ENCODE data around the gene L1TD1. TPM values are rescaled to one million over a fixed set of nuclear protein-coding genes. Genes with fewer than 3 reads are reported as not detected.

L1TD1 gene
- total RNA-seq, 1 experiment from 2014 or later = 0.18 TPM

- POLR2A ChIA-PET = interaction anchor here (0.6 kb wide), 2 partner anchors 82 to 371 kb away, joined by 3 to 4 read pairs; no protein-coding TSS in a partner anchor
- ATAC-seq (peak; percentile 53; the same call in 1 of the 2 replicates), DNase-seq (ENCODE audit: low read depth, low spot score) (no peak)
- in situ Hi-C loops (cut with HindIII; ENCODE audit: low pct_unique_long_range_greater_than_20kb, low sequenced_read_pairs) = no loop called here
- BruUV-seq (replicated peaks) = no TSS peak
- Histone ChIP-seq H3K27me3 (ENCODE audit: control insufficient read depth, insufficient read depth, low read length) (no peaks in the 10 kb centered on the region), H3K27ac (ENCODE audit: low read length) (no peak overlapping the region), H3K36me3 (ENCODE audit: control insufficient read depth, insufficient read depth, low read length) (no peaks in the 10 kb centered on the region), H3K9me3 (ENCODE audit: control insufficient read depth, insufficient read depth, low read depth, low read length) (no peaks in the 10 kb centered on the region), H3K4me1 (ENCODE audit: control insufficient read depth, insufficient read depth, low read length) (no peaks in the 10 kb centered on the region), H3K4me3 (ENCODE audit: low read depth in 2 of 2, low read length in 2 of 2) (no peak overlapping the region)
- CTCF ChIA-PET = no interaction called here
- TF ChIP-seq SIN3A (IDR thresholded peaks at IDR 0.05; ENCODE audit: borderline replicate concordance, insufficient read depth, low read depth, low read length) = no peak
- no peak for TF ChIP-seq REST (IDR thresholded peaks at IDR 0.05; ENCODE audit: insufficient read depth in 1 of 2, low read depth in 2 of 2, low read length in 1 of 2)
- TF ChIP-seq TCF7L2 (IDR thresholded peaks at IDR 0.05; ENCODE audit: low read depth, low read length) = no peak
- TF ChIP-seq POLR2AphosphoS5 (IDR thresholded peaks at IDR 0.05; ENCODE audit: low read depth, low read length) = no peak
- TF ChIP-seq CTCF (IDR thresholded peaks at IDR 0.05) = no peak
- intact Hi-C loops (cut with micrococcal nuclease; ENCODE audit: unreplicated experiment) = no loop called here
Observed at GRCh38 chr1:62250126-62250726, 55.6 kb downstream of the L1TD1 start.

- Histone ChIP-seq H3K27ac (ENCODE audit: low read length) (no peak overlapping the region), H3K36me3 (ENCODE audit: control insufficient read depth, insufficient read depth, low read length) (no peaks in the 10 kb centered on the region), H3K4me3 (ENCODE audit: low read depth in 2 of 2, low read length in 2 of 2) (no peak overlapping the region), H3K27me3 (ENCODE audit: control insufficient read depth, insufficient read depth, low read length) (0 out of 2 replicates have a peak, but pooled peaks cover 5% of the 10 kb centered on the region), H3K4me1 (ENCODE audit: control insufficient read depth, insufficient read depth, low read length) (no peaks in the 10 kb centered on the region), H3K9me3 (ENCODE audit: control insufficient read depth, insufficient read depth, low read depth, low read length) (no peaks in the 10 kb centered on the region)
- TF ChIP-seq REST (IDR thresholded peaks at IDR 0.05; ENCODE audit: insufficient read depth in 1 of 2, low read depth in 2 of 2, low read length in 1 of 2) = no peak
- no peak for TF ChIP-seq TCF7L2 (IDR thresholded peaks at IDR 0.05; ENCODE audit: low read depth, low read length)
- TF ChIP-seq CTCF (IDR thresholded peaks at IDR 0.05) = no peak
- no peak for TF ChIP-seq POLR2AphosphoS5 (IDR thresholded peaks at IDR 0.05; ENCODE audit: low read depth, low read length)
- TF ChIP-seq SIN3A (IDR thresholded peaks at IDR 0.05; ENCODE audit: borderline replicate concordance, insufficient read depth, low read depth, low read length) = no peak
- ChIA-PET CTCF (no interaction called here), POLR2A (no interaction called here)
- DNase-seq (ENCODE audit: low read depth, low spot score) (no peak), ATAC-seq (no peak)
- intact Hi-C loops (cut with micrococcal nuclease; ENCODE audit: unreplicated experiment) = no loop called here
- in situ Hi-C loops (cut with HindIII; ENCODE audit: low pct_unique_long_range_greater_than_20kb, low sequenced_read_pairs) = no loop called here
- no TSS peak for BruUV-seq (replicated peaks)
Observed at GRCh38 chr1:62259551-62259950, 64.9 kb downstream of the L1TD1 start.

Data from Panc1 (cell line).